HG03045 (cell line): ENCODE data around the gene USP17L30.
"Not testable (repeated sequence)": the region's sequence is repeated elsewhere in the genome, so short reads cannot be mapped to it uniquely, and the experiment has no call there.

ENCODE experiments used
- ATAC-seq: cut with Tn5 transposase; IDR thresholded peaks from one replicate; pipeline ENCODE4 v1.9.1; 2021; ENCODE audit warnings: mild to moderate bottlenecking, moderate library complexity; ENCODE audit not compliant: unreplicated experiment

USP17L30 gene

GRCh38 chr4:9362829-9363228, at the start of gene USP17L30:
USP17L30 (plus strand) TSS chr4:9363129; CDS start chr4:9363129, 0 bp downstream.
- not testable (repeated sequence) for ATAC-seq

- ATAC-seq = not testable (repeated sequence)
These were observed 38.7 kb upstream of the USP17L30 start for GRCh38 chr4:9324191-9324590.

GRCh38 chr4:9324865-9325264, 38.1 kb upstream of the USP17L30 start, which contains the start of gene USP17L24:
USP17L24 (plus strand) TSS chr4:9325165; CDS start chr4:9325165, 0 bp downstream.
- ATAC-seq = not testable (repeated sequence)

GRCh38 chr4:9329611-9330010, 33.3 kb upstream of the USP17L30 start, which contains the start of gene USP17L25:
USP17L25 (plus strand) TSS chr4:9329911; CDS start chr4:9329911, 0 bp downstream.
- not testable (repeated sequence) for ATAC-seq

- ATAC-seq = not testable (repeated sequence)
These were observed 28.6 kb upstream of the USP17L30 start, which contains the start of gene USP17L26 for GRCh38 chr4:9334358-9334757. USP17L26 (plus strand) TSS chr4:9334658; CDS start chr4:9334658, 0 bp downstream.

- ATAC-seq = not testable (repeated sequence)
These were observed 23.8 kb upstream of the USP17L30 start, which contains the start of gene USP17L5 for GRCh38 chr4:9339103-9339502. USP17L5 (plus strand) TSS chr4:9339403; CDS start chr4:9339403, 0 bp downstream.

GRCh38 chr4:9343848-9344247, 19.1 kb upstream of the USP17L30 start, which contains the start of gene USP17L27:
USP17L27 (plus strand) TSS chr4:9344148; CDS start chr4:9344148, 0 bp downstream.
- ATAC-seq = not testable (repeated sequence)

- not testable (repeated sequence) for ATAC-seq
These were observed 14.3 kb upstream of the USP17L30 start, which contains the start of gene USP17L28 for GRCh38 chr4:9348593-9348992. USP17L28 (plus strand) TSS chr4:9348893; CDS start chr4:9348893, 0 bp downstream.

- ATAC-seq = not testable (repeated sequence)
These were observed 12.1 kb upstream of the USP17L30 start for GRCh38 chr4:9350866-9351265.

GRCh38 chr4:9353338-9353737, 9.6 kb upstream of the USP17L30 start, which contains the start of gene USP17L29:
USP17L29 (plus strand) TSS chr4:9353638; CDS start chr4:9353638, 0 bp downstream.
- not testable (repeated sequence) for ATAC-seq

GRCh38 chr4:9379881-9380280, 17.0 kb downstream of the USP17L30 start:
- ATAC-seq = not testable (repeated sequence)

- ATAC-seq = not testable (repeated sequence)
These were observed 18.1 kb downstream of the USP17L30 start for GRCh38 chr4:9381012-9381534.

GRCh38 chr4:9384126-9384525, 21.2 kb downstream of the USP17L30 start:
- no peak for ATAC-seq

- not testable (repeated sequence) for ATAC-seq
These were observed 26.1 kb downstream of the USP17L30 start for GRCh38 chr4:9389001-9389400.

GRCh38 chr4:9405774-9406173, 42.8 kb downstream of the USP17L30 start:
- ATAC-seq = not testable (repeated sequence)

- ATAC-seq = not testable (repeated sequence)
These were observed 43.6 kb downstream of the USP17L30 start for GRCh38 chr4:9406491-9406890.

GRCh38 chr4:9409793-9410192, 46.9 kb downstream of the USP17L30 start:
- ATAC-seq = no peak
